ENCODE results near the gene PNLIPRP2. TPM values are rescaled to one million over a fixed set of nuclear protein-coding genes. Genes with fewer than 3 reads are reported as not detected.

The PNLIPRP2 gene
- polyA plus RNA-seq, 1 experiment, result not detected

DNA sequence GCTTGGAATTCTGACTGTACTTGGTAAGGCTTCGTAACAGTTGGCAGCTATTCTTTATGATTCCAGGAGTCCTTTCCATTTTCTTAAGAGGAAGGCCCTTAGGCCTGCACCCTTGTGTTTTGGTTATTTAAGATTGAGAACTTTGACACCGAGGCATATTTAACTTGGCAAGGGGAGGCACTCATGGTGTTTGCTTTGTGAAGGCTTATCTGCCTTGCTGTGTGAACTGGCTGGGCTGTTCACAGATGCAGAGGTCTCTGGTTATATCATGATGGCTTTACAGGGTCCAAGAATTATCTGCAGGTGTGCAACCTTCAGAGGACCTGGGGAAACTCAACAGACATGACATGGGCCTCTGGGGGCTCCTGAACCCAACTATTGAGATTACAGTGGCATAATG is 30.8 kb upstream of the PNLIPRP2 start:
- no peak overlapping the region for H3K4me3 ChIP-seq (ENCODE audit: low read depth, low read length)
- no peak for DNase-seq (ENCODE audit: low read depth)
- no peaks in the 10 kb centered on the region for H3K36me3 ChIP-seq (ENCODE audit: control insufficient read depth, insufficient read depth, low read length)
- CTCF ChIA-PET, result no interaction called here
- H3K27me3 ChIP-seq (ENCODE audit: control insufficient read depth, insufficient read depth, low read length), result no peaks in the 10 kb centered on the region
- no peak for TF ChIP-seq CTCF (IDR thresholded peaks at IDR 0.05; ENCODE audit: insufficient read depth, low read depth, low read length)
- POLR2A ChIA-PET, result no interaction called here

DNA sequence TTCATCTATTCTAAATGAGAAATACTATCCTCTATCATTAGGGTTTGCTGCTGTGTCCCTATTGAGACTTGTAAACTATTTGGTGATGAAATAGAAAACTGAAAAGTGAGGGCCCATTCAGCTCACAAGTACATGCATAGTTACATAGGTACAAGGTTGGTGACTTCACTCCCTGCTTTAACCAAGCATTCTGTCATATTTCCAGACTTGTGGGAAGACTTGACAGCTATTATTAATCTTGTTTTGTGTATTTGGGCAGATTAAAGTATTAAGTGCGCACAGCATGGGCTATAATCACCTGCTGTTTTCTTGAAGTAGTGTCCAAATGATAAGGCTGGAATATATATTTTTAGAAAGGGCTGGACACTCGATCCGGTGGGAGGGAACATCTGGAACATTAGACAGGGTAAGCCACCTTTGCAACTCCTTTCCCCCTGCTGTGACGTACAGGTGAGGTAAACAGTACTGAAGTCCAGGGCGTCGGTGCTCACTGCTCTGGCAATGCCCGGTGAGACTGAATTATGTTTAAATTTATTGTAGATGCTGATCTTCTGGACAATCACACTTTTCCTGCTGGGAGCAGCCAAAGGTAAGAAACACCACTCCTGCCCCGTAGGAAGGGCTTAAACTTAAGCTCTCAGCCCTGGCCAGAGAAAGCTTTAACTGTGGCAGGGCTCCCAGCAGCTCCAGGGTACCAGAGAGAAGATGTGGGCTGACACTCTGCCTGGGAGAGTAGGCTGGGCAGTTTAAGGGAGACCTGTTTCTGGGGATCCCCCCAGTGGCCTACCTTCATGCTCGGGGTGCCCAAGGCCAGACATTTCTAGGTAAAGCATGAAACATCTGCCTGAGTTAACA is 29.9 kb upstream of the PNLIPRP2 start, which contains the start of gene PNLIPRP1:
TSS of gene PNLIPRP1 (plus strand) at position 370 of the 855 bp plus-strand sequence. CDS start at position 541, 171 bp downstream.
- Histone ChIP-seq H3K27me3 (ENCODE audit: control insufficient read depth, insufficient read depth, low read length) (no peaks in the 10 kb centered on the region), H3K4me3 (ENCODE audit: low read depth, low read length) (no peak within 1 kb of the TSS), H3K36me3 (ENCODE audit: control insufficient read depth, insufficient read depth, low read length) (no peaks in the 10 kb centered on the region)
- no peak for TF ChIP-seq CTCF (IDR thresholded peaks at IDR 0.05; ENCODE audit: insufficient read depth, low read depth, low read length)
- no peak for DNase-seq (ENCODE audit: low read depth)
- POLR2A ChIA-PET, result no interaction called here
- CTCF ChIA-PET, result no interaction called here

- CTCF ChIA-PET, result no interaction called here
- TF ChIP-seq CTCF (IDR thresholded peaks at IDR 0.05; ENCODE audit: insufficient read depth, low read depth, low read length), result no peak
- H3K36me3 ChIP-seq (ENCODE audit: control insufficient read depth, insufficient read depth, low read length), result no peaks in the 10 kb centered on the region
- H3K4me3 ChIP-seq (ENCODE audit: low read depth, low read length), result no peak overlapping the region
- DNase-seq (ENCODE audit: low read depth), result no peak
- H3K27me3 ChIP-seq (ENCODE audit: control insufficient read depth, insufficient read depth, low read length), result no peaks in the 10 kb centered on the region
- POLR2A ChIA-PET, result no interaction called here
Observed at GRCh38 chr10:116593139-116593740, 27.5 kb upstream of the PNLIPRP2 start.

DNA sequence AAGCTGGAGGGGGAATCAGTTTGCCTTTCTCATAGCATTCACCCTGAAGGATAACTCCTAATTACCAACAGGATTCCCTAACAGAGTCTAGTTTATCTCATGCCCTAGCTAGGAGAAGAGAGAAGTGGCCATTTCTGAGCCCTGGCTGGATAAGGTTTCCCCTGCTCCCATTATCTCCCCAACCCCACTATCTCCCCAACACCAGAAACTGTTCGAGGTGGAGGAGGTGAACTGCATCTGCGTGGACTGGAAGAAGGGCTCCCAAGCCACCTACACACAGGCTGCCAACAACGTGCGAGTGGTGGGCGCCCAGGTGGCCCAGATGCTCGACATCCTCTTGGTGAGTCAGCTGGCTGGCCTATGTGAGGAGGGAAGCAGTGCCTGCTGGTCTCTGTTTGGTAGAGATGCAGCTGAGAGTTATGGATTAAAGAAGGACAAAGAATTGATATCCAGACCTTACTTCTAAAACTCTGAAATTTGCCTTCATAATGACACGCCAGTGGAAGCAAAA is 26.2 kb upstream of the PNLIPRP2 start:
- ChIA-PET CTCF (no interaction called here), POLR2A (no interaction called here)
- TF ChIP-seq CTCF (IDR thresholded peaks at IDR 0.05; ENCODE audit: insufficient read depth, low read depth, low read length), result no peak
- Histone ChIP-seq H3K27me3 (ENCODE audit: control insufficient read depth, insufficient read depth, low read length) (no peaks in the 10 kb centered on the region), H3K4me3 (ENCODE audit: low read depth, low read length) (no peak overlapping the region), H3K36me3 (ENCODE audit: control insufficient read depth, insufficient read depth, low read length) (no peaks in the 10 kb centered on the region)
- DNase-seq (ENCODE audit: low read depth), result no peak

- CTCF ChIA-PET, result no interaction called here
- no peak overlapping the region for H3K4me3 ChIP-seq (ENCODE audit: low read depth, low read length)
- no peak for DNase-seq (ENCODE audit: low read depth)
- TF ChIP-seq CTCF (IDR thresholded peaks at IDR 0.05; ENCODE audit: insufficient read depth, low read depth, low read length), result no peak
- no peaks in the 10 kb centered on the region for H3K36me3 ChIP-seq (ENCODE audit: control insufficient read depth, insufficient read depth, low read length)
- no peaks in the 10 kb centered on the region for H3K27me3 ChIP-seq (ENCODE audit: control insufficient read depth, insufficient read depth, low read length)
- POLR2A ChIA-PET, result no interaction called here
Observed at GRCh38 chr10:116596062-116596461, 24.7 kb upstream of the PNLIPRP2 start.

Measured in BJ (cell line).